LNCaP clone FGC (cell line): ENCODE data around the gene SDCCAG8.

Source experiments
- DNase-seq: peaks from one replicate; pipeline ENCODE4 v3.0.0-alpha.2; 2011; ENCODE audit warnings: low read depth
- H3K4me3 ChIP-seq: 2 replicates; pipeline ENCODE4 v1.5.1; 2011; ENCODE audit warnings: mild to moderate bottlenecking, low read depth, low read length, control low read depth
- CTCF ChIP-seq: IDR thresholded peaks from 2 replicates; pipeline ENCODE4 v1.5.1; 2012; ENCODE audit warnings: mild to moderate bottlenecking; ENCODE audit not compliant: control insufficient read depth, insufficient read depth; ENCODE audit errors: extremely low read depth

Gene SDCCAG8

DNA sequence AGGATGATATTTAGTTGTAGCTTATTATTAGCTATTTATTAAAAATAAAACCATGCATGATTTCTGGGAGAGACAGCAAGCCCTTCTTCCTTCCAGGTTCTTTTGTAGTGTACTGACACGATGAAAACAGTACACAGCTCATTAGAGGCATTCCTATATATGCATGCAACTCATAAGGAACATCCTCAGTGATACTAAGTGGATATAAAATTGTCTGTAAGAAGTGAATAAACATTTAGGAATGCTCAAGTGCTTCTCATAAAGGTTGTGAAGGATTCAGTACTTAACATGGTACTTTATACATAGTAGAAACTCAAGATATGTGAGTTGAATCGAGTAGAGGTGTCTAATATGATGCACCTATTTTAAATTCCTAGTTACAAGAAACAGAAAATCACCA lies 287.7 kb downstream of the SDCCAG8 start:
- no peak for TF ChIP-seq CTCF
- H3K4me3 ChIP-seq, result no peak overlapping the region
- DNase-seq, result no peak

DNA sequence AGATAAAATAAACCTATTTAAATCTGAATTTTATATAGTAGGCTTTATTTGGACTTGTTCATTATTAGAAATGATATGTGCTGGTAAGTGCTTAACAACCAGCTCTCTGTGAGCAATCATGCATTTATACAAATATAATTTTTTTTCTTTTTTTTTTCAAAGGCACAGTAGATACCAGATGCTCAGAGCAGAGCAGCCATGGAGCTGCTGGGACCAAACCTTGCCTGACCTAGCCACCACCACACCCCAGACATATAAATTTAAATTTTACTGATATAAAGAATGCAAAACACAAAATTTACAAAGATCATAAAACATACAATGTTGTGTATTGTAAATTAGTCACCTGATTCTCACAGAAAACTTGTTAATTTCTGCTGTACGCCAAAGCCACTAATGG lies 290.6 kb downstream of the SDCCAG8 start:
- no peak for TF ChIP-seq CTCF
- no peak for DNase-seq
- H3K4me3 ChIP-seq, result no peak overlapping the region

- no peak for TF ChIP-seq CTCF
- no peak overlapping the region for H3K4me3 ChIP-seq
- DNase-seq, result no peak
These were observed 292.1 kb downstream of the SDCCAG8 start for GRCh38 chr1:243547891-243548290.

GRCh38 chr1:243548516-243548915 lies 292.7 kb downstream of the SDCCAG8 start:
- no peak for TF ChIP-seq CTCF
- no peak overlapping the region for H3K4me3 ChIP-seq
- no peak for DNase-seq

GRCh38 chr1:243549108-243549507 lies 293.3 kb downstream of the SDCCAG8 start:
- no peak for DNase-seq
- no peak overlapping the region for H3K4me3 ChIP-seq
- no peak for TF ChIP-seq CTCF
